Measurements from ENCODE around the gene PJVK. TPM values are rescaled to one million over a fixed set of nuclear protein-coding genes. Genes with fewer than 3 reads are reported as not detected.

PJVK gene
- total and polyA plus RNA-seq, 2 of the 13 experiments (the other 11 are each of a cell fraction or from before 2014, with no cell fraction given) = 1.2 to 2.6 TPM

DNA sequence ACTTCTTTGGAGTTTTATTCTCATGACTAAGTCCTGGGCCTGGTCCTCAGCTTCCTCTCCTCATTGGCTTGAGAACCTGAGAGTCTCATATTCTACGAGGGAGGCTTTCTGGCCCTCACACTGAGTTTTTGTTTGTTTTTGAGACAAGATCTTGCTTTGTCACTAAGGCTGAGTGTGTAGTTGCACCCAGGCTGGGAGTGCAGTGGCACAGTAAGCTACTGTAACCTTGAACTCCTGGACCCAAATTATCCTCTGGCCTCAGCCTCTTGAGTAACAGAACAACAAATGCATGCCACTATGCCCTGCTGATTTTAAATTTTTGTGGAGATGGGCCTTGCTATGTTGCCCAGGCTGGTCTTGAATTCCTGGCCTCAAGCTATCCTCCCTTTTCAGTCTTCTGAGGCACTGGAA, 22.8 kb upstream of the PJVK start (continued):
- TF ChIP-seq, protein P1, sequence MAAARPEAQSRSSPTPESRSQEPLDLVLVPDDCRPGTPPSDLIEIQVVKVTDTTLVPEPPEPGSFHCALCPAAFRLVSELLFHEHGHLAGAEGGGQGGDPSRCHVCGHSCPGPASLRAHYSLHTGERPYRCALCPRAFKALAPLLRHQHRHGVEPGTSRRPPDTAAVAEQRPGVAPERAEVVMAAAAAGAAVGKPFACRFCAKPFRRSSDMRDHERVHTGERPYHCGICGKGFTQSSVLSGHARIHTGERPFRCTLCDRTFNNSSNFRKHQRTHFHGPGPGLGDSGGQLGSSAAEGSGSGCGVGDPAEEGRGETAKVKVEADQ (CRISPR knock-in tag; IDR thresholded peaks at IDR 0.05; ENCODE audit: borderline replicate concordance) = no peak
- TF ChIP-seq, protein P2, sequence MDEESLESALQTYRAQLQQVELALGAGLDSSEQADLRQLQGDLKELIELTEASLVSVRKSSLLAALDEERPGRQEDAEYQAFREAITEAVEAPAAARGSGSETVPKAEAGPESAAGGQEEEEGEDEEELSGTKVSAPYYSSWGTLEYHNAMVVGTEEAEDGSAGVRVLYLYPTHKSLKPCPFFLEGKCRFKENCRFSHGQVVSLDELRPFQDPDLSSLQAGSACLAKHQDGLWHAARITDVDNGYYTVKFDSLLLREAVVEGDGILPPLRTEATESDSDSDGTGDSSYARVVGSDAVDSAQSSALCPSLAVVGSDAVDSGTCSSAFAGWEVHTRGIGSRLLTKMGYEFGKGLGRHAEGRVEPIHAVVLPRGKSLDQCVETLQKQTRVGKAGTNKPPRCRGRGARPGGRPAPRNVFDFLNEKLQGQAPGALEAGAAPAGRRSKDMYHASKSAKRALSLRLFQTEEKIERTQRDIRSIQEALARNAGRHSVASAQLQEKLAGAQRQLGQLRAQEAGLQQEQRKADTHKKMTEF (CRISPR knock-in tag; IDR thresholded peaks at IDR 0.05) = peak; percentile 78
- TF ChIP-seq ZNF605 (CRISPR knock-in tag; IDR thresholded peaks at IDR 0.05) = peak; percentile 72; the same call in 1 of the 2 replicates
- TF ChIP-seq CBX5 (CRISPR knock-in tag; IDR thresholded peaks at IDR 0.05; ENCODE audit: borderline replicate concordance) = peak; percentile 69; the same call in 1 of the 2 replicates
- no peak for TF ChIP-seq RELA (CRISPR knock-in tag; IDR thresholded peaks at IDR 0.05)
- peak in 1 of 2 experiments; percentile 59; a peak in 1 of 4 replicates for TF ChIP-seq KLF16 (CRISPR knock-in tag; IDR thresholded peaks at IDR 0.05)
- peak; percentile 88; the same call in 1 of the 2 replicates for TF ChIP-seq FOXJ3 (CRISPR knock-in tag; IDR thresholded peaks at IDR 0.05; ENCODE audit: borderline replicate concordance)
- TF ChIP-seq, protein P3, sequence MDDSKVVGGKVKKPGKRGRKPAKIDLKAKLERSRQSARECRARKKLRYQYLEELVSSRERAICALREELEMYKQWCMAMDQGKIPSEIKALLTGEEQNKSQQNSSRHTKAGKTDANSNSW (CRISPR knock-in tag; IDR thresholded peaks at IDR 0.05; ENCODE audit: borderline replicate concordance) = no peak
- peak; percentile 49; the same call in 1 of the 2 replicates for TF ChIP-seq ZNF350 (CRISPR knock-in tag; IDR thresholded peaks at IDR 0.05; ENCODE audit: borderline replicate concordance, low read depth)
- TF ChIP-seq, protein P4, sequence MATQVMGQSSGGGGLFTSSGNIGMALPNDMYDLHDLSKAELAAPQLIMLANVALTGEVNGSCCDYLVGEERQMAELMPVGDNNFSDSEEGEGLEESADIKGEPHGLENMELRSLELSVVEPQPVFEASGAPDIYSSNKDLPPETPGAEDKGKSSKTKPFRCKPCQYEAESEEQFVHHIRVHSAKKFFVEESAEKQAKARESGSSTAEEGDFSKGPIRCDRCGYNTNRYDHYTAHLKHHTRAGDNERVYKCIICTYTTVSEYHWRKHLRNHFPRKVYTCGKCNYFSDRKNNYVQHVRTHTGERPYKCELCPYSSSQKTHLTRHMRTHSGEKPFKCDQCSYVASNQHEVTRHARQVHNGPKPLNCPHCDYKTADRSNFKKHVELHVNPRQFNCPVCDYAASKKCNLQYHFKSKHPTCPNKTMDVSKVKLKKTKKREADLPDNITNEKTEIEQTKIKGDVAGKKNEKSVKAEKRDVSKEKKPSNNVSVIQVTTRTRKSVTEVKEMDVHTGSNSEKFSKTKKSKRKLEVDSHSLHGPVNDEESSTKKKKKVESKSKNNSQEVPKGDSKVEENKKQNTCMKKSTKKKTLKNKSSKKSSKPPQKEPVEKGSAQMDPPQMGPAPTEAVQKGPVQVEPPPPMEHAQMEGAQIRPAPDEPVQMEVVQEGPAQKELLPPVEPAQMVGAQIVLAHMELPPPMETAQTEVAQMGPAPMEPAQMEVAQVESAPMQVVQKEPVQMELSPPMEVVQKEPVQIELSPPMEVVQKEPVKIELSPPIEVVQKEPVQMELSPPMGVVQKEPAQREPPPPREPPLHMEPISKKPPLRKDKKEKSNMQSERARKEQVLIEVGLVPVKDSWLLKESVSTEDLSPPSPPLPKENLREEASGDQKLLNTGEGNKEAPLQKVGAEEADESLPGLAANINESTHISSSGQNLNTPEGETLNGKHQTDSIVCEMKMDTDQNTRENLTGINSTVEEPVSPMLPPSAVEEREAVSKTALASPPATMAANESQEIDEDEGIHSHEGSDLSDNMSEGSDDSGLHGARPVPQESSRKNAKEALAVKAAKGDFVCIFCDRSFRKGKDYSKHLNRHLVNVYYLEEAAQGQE (IDR thresholded peaks at IDR 0.05; ENCODE audit: borderline replicate concordance in 1 of 2, low read depth in 1 of 2, low read length in 2 of 2) = peak in 1 of 2 experiments; percentile 30; a peak in 1 of 4 replicates
- TF ChIP-seq ZNF382 (CRISPR knock-in tag; IDR thresholded peaks at IDR 0.05; ENCODE audit: borderline replicate concordance) = no peak
- peak; percentile 79 for TF ChIP-seq TBX2 (CRISPR knock-in tag; IDR thresholded peaks at IDR 0.05; ENCODE audit: borderline replicate concordance)
- TF ChIP-seq ELF3 (CRISPR knock-in tag; IDR thresholded peaks at IDR 0.05) = peak; percentile 49; the same call in 1 of the 2 replicates
- TF ChIP-seq HNF4G (IDR thresholded peaks at IDR 0.05; ENCODE audit: borderline replicate concordance, low read depth, low read length) = peak; percentile 75
- TF ChIP-seq HNF4G (CRISPR knock-in tag; IDR thresholded peaks at IDR 0.05; ENCODE audit: borderline replicate concordance, low read depth) = no peak; the same call in 1 of the 2 replicates
- peak; percentile 85 for TF ChIP-seq ZNF878 (CRISPR knock-in tag; IDR thresholded peaks at IDR 0.05)
- peak; percentile 77 for TF ChIP-seq SAP130 (CRISPR knock-in tag; IDR thresholded peaks at IDR 0.05; ENCODE audit: low read depth)
- 0 out of 2 replicates have a peak, but pooled peaks have one; percentile 17 for TF ChIP-seq ZFP37 (CRISPR knock-in tag; IDR thresholded peaks at IDR 0.05; ENCODE audit: borderline replicate concordance)
- TF ChIP-seq, protein P5, sequence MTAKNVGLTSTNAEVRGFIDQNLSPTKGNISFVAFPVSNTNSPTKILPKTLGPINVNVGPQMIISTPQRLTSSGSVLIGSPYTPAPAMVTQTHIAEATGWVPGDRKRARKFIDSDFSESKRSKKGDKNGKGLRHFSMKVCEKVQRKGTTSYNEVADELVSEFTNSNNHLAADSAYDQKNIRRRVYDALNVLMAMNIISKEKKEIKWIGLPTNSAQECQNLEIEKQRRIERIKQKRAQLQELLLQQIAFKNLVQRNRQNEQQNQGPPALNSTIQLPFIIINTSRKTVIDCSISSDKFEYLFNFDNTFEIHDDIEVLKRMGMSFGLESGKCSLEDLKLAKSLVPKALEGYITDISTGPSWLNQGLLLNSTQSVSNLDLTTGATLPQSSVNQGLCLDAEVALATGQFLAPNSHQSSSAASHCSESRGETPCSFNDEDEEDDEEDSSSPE (CRISPR knock-in tag; IDR thresholded peaks at IDR 0.05) = peak; percentile 28; the same call in 1 of the 2 replicates
- 0 out of 2 replicates have a peak, but pooled peaks have one; percentile 49 for TF ChIP-seq ZNF124 (CRISPR knock-in tag; IDR thresholded peaks at IDR 0.05)
- TF ChIP-seq HMGA1 (CRISPR knock-in tag; conservative IDR thresholded peaks at IDR 0.05) = no peak
- peak; percentile 75 for TF ChIP-seq NFE2L2 (IDR thresholded peaks at IDR 0.05; ENCODE audit: low read length)
